Cardiac muscle cell (in vitro differentiated cells and primary cell): ENCODE measurements around the gene TSHZ3. TPM values are rescaled to one million over a fixed set of nuclear protein-coding genes. Genes with fewer than 3 reads are reported as not detected.

Experiments used
- DNase-seq, 2 donors: peaks; one replicate each; pipeline versions ENCODE4 v3.0.0 to v3.0.0-alpha.2; 2010 to 2017; ENCODE audit warnings: low read depth in 1 of 2, low spot score in 1 of 2
- H3K27ac ChIP-seq: fragments of 200-600 bp; sonication (generic); 2 replicates; pipeline ENCODE4 v1.5.1; 2016
- H3K27me3 ChIP-seq: fragments of 200-600 bp; sonication (generic); 2 replicates; pipeline ENCODE4 v1.6.0; 2016; ENCODE audit warnings: control low read depth
- H3K36me3 ChIP-seq: fragments of 200-600 bp; sonication (generic); 2 replicates; pipeline ENCODE4 v1.5.1; 2016; ENCODE audit warnings: control low read depth
- H3K4me1 ChIP-seq: fragments of 200-600 bp; sonication (generic); 2 replicates; pipeline ENCODE4 v1.8.1; 2017; ENCODE audit warnings: low read depth, mild to moderate bottlenecking, mixed run types
- H3K4me3 ChIP-seq: fragments of 200-600 bp; sonication (generic); 2 replicates; pipeline ENCODE4 v1.5.1; 2016; ENCODE audit warnings: mild to moderate bottlenecking
- H3K9me3 ChIP-seq: fragments of 200-600 bp; sonication (generic); 2 replicates; pipeline ENCODE4 v1.5.1; 2017; ENCODE audit warnings: low read depth, mild to moderate bottlenecking, control low read depth
- polyA plus RNA-seq: library from polyadenylated mRNA; unstranded; fragments of >200 nt; fragmentation: Nextera tagmentation; extraction: Ambion mirVana; gene quantifications from 2 replicates; pipeline ENCODE4 v1.2.1, GENCODE V29; 2016
- total RNA-seq: library from RNA; depleted of rRNA; stranded (reverse); fragments of >200 nt; gene quantifications from 2 replicates; pipeline ENCODE4 v1.2.3, GENCODE V29; 2016
- TF ChIP-seq, protein P1 (sequence below): IDR thresholded peaks from 2 replicates; pipeline ENCODE4 v1.5.1; 2012; ENCODE audit warnings: low read depth, mild to moderate bottlenecking, low read length

The TSHZ3 gene
- total and polyA plus RNA-seq, 2 experiments from 2014 or later: 0.57 to 1.7 TPM

DNA sequence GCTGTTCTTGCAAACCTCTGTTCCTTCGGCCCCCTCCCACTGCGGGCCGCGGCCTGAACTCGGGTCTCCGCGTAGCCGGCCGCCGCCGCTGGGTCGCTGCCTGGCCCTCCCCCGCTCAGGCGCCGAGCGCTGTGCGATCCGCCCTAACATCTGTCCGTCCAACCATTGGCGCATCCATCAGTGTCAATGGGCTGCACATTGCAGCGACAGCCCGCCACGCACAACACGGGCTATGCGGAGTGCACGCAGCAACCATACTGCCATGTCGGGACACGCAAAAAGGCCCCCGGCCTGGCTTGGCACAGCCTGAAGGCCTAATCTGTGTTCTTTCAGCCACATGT is 2.6 kb upstream of the TSHZ3 start:
- H3K36me3 ChIP-seq: no peaks in the 10 kb centered on the region
- no peak for DNase-seq
- H3K27ac ChIP-seq: no peak overlapping the region
- TF ChIP-seq, protein P1, sequence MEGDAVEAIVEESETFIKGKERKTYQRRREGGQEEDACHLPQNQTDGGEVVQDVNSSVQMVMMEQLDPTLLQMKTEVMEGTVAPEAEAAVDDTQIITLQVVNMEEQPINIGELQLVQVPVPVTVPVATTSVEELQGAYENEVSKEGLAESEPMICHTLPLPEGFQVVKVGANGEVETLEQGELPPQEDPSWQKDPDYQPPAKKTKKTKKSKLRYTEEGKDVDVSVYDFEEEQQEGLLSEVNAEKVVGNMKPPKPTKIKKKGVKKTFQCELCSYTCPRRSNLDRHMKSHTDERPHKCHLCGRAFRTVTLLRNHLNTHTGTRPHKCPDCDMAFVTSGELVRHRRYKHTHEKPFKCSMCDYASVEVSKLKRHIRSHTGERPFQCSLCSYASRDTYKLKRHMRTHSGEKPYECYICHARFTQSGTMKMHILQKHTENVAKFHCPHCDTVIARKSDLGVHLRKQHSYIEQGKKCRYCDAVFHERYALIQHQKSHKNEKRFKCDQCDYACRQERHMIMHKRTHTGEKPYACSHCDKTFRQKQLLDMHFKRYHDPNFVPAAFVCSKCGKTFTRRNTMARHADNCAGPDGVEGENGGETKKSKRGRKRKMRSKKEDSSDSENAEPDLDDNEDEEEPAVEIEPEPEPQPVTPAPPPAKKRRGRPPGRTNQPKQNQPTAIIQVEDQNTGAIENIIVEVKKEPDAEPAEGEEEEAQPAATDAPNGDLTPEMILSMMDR: no peak
- peaks cover 80% of the 10 kb centered on the region for H3K27me3 ChIP-seq
- no peaks in the 10 kb centered on the region for H3K9me3 ChIP-seq
- H3K4me1 ChIP-seq: peaks cover 10% of the 10 kb centered on the region
- H3K4me3 ChIP-seq: peak overlapping the region; percentile 93

DNA sequence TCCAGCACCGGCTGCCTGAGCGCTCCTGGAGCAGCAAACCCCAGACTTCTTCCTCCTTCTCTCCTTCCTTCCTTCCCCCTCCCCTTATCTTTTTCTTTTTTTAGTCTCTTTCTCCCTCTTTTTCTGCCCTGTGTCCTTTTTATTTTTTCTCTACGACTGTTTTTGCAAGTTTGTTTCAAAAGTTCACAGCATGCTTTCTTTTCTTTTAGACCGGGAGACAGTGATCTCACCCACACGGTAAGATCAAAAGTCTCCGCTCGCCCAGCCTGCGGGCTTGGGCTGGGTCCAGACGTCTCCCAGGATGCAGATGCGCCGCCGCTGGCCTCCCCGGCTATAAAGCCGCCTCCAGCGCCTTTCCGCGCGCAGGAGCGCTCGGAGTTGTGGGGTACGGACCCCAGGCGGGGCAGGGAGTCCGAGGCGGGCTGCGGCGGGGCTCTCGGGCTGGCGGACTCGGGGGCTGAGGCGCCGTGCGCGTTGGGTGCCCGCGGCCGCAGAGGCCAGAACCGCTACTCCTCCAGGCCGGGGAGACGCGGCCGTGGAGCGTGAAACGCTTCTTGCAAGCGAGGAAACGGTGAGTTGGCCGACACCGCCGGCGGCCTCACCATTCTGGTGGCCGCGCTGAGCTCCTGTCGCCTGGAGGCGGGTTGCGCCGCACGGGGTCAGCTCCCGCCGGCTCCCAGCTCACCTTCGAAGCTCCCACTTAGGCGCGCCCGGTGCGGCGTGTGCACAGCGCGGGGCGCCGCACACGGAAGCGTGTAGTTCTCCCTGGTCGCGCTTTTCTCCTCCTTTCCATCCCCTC is 2.0 kb upstream of the TSHZ3 start:
- Histone ChIP-seq H3K27ac (no peak overlapping the region), H3K4me1 (peaks cover 15% of the 10 kb centered on the region), H3K36me3 (no peaks in the 10 kb centered on the region), H3K4me3 (peak overlapping the region; percentile 93), H3K27me3 (peaks cover 77% of the 10 kb centered on the region), H3K9me3 (no peaks in the 10 kb centered on the region)
- TF ChIP-seq, protein P1: no peak
- DNase-seq: peak; percentile 48 to 73

DNA sequence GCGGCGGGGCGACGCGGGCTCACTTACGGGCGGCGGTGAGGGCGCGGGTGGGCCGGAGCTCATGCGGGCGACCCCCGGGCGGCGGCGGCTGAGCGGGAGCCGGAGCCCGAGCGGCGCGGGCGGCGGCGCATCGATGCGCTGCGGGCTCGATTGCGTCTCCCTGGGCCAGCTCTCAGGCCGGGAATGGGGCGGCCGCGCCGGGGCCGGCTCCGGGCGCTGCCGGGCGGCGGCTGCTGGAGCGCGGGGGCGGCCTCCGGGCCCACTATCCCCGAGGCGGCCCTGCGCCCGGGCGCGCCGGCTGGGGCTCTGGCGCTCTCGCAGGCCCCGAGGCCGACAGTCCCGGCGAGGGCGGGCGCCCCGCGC is 1.4 kb upstream of the TSHZ3 start:
- Histone ChIP-seq H3K9me3 (no peaks in the 10 kb centered on the region), H3K27me3 (peaks cover 77% of the 10 kb centered on the region), H3K4me1 (peaks cover 16% of the 10 kb centered on the region), H3K36me3 (no peaks in the 10 kb centered on the region), H3K4me3 (peak overlapping the region; percentile 93), H3K27ac (no peak overlapping the region)
- TF ChIP-seq, protein P1: no peak
- DNase-seq: peak; percentile 66 to 81

DNA sequence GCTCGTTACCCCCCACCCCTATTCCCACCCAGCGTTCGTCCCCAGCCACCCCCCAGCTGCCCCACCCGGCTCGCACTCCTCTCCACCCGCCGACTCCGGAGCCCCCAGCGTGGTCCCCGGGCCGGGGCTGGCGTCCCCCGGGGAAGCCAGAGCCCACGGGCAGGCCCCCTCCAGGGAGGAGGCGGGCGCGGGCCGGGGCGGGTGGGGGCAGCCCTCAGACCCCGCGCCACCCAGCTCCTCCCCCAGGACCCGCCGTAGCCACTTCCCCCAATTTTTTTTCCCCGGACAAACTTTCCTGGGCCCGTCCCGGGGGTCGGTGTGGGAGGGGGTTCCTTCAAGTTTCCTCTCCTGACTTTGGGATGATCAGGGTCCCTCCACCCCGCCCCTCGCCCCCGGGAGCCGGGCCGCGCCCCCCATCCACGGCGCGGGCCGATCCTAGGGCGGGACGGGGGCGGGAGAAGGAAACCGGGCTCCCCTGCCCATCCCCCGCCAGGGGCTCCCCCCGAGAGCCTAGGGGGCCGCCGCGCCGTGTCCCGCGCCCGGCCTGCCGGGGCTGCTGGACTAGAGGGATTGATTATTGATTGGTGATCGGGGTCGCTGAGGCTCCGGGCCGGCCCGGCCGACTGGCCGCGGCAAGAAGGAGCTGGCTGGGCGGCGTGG is 927 bp upstream of the TSHZ3 start:
- peak in 1 of 2 donors; percentile 45 for DNase-seq
- no peaks in the 10 kb centered on the region for H3K9me3 ChIP-seq
- H3K4me3 ChIP-seq: peak overlapping the region; percentile 93
- H3K36me3 ChIP-seq: no peaks in the 10 kb centered on the region
- no peak overlapping the region for H3K27ac ChIP-seq
- H3K4me1 ChIP-seq: peaks cover 16% of the 10 kb centered on the region
- H3K27me3 ChIP-seq: peaks cover 71% of the 10 kb centered on the region
- TF ChIP-seq, protein P1: no peak

DNA sequence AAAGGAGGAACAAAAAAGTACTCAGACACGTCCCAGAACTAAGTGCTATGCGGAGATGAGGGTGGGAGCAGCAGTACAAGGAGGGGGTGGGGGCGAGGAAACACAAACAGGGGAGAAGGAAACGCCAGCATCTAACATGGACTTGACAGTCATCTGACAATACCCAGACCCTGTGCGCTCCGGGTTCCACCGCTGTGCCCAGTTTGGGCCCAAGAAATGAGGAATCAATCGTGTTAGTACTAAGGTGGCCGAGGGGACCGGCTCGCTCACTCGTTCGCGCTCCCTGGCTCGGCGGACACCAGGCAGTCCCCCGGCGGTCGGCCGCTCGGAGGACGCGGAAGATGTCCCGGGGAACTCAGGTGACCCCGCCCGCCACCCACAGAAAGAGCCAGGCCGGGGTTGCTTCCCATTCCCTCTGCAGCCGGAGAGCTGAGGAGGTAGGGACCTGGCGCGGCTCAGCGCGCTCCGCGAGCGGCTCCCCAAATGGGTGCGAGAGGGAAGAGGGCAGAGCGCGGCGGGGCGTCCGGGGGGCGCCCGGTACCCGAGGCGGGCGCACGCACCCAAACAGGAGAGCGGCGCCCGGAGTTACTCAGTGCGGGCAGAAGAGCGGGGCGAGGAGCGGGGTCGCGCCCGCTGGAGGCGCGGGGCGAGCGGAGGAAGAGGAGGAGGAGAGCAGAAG is 616 bp downstream of the TSHZ3 start:
- peaks cover 69% of the 10 kb centered on the region for H3K27me3 ChIP-seq
- no peaks in the 10 kb centered on the region for H3K36me3 ChIP-seq
- peaks cover 16% of the 10 kb centered on the region for H3K4me1 ChIP-seq
- DNase-seq: peak; percentile 34 to 43
- peak overlapping the region; percentile 93 for H3K4me3 ChIP-seq
- TF ChIP-seq, protein P1: no peak
- no peak overlapping the region for H3K27ac ChIP-seq
- H3K9me3 ChIP-seq: no peaks in the 10 kb centered on the region
